ENCODE results near the gene GSTM1.

- no peak for TF ChIP-seq CTCF (conservative IDR thresholded peaks at IDR 0.05)
- no peak for TF ChIP-seq ZFX (IDR thresholded peaks at IDR 0.05)
These were observed 18.2 kb upstream of the GSTM1 start for GRCh38 chr1:109669246-109669948.
